ENCODE data around the gene RNF114. TPM values are rescaled to one million over a fixed set of nuclear protein-coding genes. Genes with fewer than 3 reads are reported as not detected.

RNF114 gene
- total RNA-seq, 1 donor from 2014 or later: 63.0 TPM

- H3K4me3 ChIP-seq: peak overlapping the region; percentile 34
Observed at GRCh38 chr20:49979030-49979832, 43.0 kb downstream of the RNF114 start.

GRCh38 chr20:49980140-49981008 lies 44.2 kb downstream of the RNF114 start:
- H3K27ac ChIP-seq: no peak overlapping the region
- no peaks in the 10 kb centered on the region for H3K36me3 ChIP-seq
- H3K4me1 ChIP-seq: peaks cover 41% of the 10 kb centered on the region
- intact Hi-C loops (cut with DNase I): no loop called here
- H3K4me3 ChIP-seq: no peak overlapping the region
- no peaks in the 10 kb centered on the region for H3K9me3 ChIP-seq
- DNase-seq (no peak), ATAC-seq (no peak)
- TF ChIP-seq, protein P1, sequence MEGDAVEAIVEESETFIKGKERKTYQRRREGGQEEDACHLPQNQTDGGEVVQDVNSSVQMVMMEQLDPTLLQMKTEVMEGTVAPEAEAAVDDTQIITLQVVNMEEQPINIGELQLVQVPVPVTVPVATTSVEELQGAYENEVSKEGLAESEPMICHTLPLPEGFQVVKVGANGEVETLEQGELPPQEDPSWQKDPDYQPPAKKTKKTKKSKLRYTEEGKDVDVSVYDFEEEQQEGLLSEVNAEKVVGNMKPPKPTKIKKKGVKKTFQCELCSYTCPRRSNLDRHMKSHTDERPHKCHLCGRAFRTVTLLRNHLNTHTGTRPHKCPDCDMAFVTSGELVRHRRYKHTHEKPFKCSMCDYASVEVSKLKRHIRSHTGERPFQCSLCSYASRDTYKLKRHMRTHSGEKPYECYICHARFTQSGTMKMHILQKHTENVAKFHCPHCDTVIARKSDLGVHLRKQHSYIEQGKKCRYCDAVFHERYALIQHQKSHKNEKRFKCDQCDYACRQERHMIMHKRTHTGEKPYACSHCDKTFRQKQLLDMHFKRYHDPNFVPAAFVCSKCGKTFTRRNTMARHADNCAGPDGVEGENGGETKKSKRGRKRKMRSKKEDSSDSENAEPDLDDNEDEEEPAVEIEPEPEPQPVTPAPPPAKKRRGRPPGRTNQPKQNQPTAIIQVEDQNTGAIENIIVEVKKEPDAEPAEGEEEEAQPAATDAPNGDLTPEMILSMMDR (IDR thresholded peaks at IDR 0.05): no peak
- H3K27me3 ChIP-seq (ENCODE audit: low read depth): no peaks in the 10 kb centered on the region

More at GRCh38 chr20:49979030-49979832, 43.0 kb downstream of the RNF114 start:
- Histone ChIP-seq H3K27me3 (ENCODE audit: low read depth) (no peaks in the 10 kb centered on the region), H3K9me3 (no peaks in the 10 kb centered on the region), H3K27ac (no peak overlapping the region), H3K36me3 (no peaks in the 10 kb centered on the region), H3K4me1 (peaks cover 32% of the 10 kb centered on the region)
- TF ChIP-seq, protein P1 (IDR thresholded peaks at IDR 0.05): peak; percentile 99
- DNase-seq: peak; percentile 59
- ATAC-seq: peak; percentile 69 to 78
- intact Hi-C loops (cut with DNase I): loop anchor here (5.0 kb wide), 1 partner anchor 93 kb away; no protein-coding TSS in a partner anchor

DNA sequence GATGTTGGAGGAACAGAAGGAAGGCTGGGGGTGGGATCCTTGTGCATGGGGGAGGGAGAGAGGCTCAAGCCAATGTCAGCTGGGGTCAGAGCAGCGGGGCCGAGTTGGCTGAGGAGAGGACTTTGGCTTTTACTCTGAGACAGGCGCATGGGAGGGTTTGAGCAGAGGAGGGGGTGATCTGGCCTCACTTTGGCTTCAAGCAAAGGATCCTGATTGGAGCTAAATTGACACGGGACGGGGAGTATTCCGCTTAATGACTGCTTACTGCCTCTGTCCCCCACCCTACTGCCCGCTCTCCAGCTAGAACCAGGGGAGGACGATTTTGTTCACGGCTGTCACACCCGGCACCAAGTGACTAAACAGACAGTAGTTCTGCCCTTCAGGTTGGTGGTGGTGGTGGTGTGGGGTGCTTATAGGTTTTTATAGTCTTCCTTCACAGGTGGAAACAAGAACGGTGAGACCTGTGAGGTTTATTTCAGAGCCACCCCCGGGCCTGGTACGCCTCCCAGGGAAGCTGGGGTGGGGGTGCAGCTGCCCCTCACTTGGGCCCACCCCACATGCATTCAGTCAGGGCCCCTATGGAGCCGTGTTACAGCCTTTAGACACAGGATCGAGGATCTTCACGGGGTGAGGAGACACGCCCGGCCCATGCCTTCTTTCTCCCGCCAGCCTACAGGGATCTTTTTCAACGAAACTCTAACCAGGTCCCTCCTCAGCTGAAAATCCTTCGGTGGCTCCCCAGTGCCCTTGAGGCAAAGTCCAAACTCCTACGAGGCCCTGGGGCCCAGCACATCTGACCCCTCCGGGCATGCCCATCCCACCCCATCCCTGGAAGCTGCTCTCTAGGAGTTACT lies 45.2 kb downstream of the RNF114 start:
- intact Hi-C loops (cut with DNase I): no loop called here
- H3K27me3 ChIP-seq (ENCODE audit: low read depth): no peaks in the 10 kb centered on the region

GRCh38 chr20:49982072-49982345 lies 45.8 kb downstream of the RNF114 start:
- Histone ChIP-seq H3K4me3 (peak overlapping the region; percentile 62), H3K4me1 (peaks cover 47% of the 10 kb centered on the region), H3K27me3 (ENCODE audit: low read depth) (no peaks in the 10 kb centered on the region), H3K27ac (peak overlapping the region; percentile 72), H3K36me3 (no peaks in the 10 kb centered on the region), H3K9me3 (no peaks in the 10 kb centered on the region)
- intact Hi-C loops (cut with DNase I): no loop called here
- DNase-seq (no peak), ATAC-seq (no peak)
- TF ChIP-seq, protein P1 (IDR thresholded peaks at IDR 0.05): no peak

More for the DNA sequence above, 45.2 kb downstream of the RNF114 start:
- TF ChIP-seq, protein P1 (IDR thresholded peaks at IDR 0.05): no peak
- H3K4me1 ChIP-seq: peaks cover 47% of the 10 kb centered on the region
- no peaks in the 10 kb centered on the region for H3K9me3 ChIP-seq
- DNase-seq (no peak), ATAC-seq (no peak)
- no peak overlapping the region for H3K27ac ChIP-seq
- H3K4me3 ChIP-seq: no peak overlapping the region
- H3K36me3 ChIP-seq: no peaks in the 10 kb centered on the region

Data from lower lobe of right lung (tissue), 2 donors.